IMR-90 (cell line): ENCODE measurements around the gene SNED1. TPM values are rescaled to one million over a fixed set of nuclear protein-coding genes. Genes with fewer than 3 reads are reported as not detected.

Experiments used
- ATAC-seq: fragments of 200-7000 bp; cut with Tn5 transposase; 2 replicates; pipeline ENCODE4 v1.9.1; 2020; ENCODE audit warnings: low read depth, mild to moderate bottlenecking, moderate library complexity
- BruUV-seq: library from RNA; stranded (reverse); fragments of 400-500 nt; replicated peaks from 2 replicates; lab custom pipeline; 2021; lab: Mats Ljungman, UMichigan
- CTCF ChIA-PET: fragments of 300-600 bp; formaldehyde crosslinking; extraction: SDS; loops from one replicate; lab custom pipeline; 2021; ENCODE audit warnings: antibody characterized with exemption; lab: Yijun Ruan, JAX
- POLR2A ChIA-PET: fragments of 300-600 bp; sonication (Branson Sonifier 250); formaldehyde crosslinking; loops from one replicate; lab custom pipeline; 2022; ENCODE audit warnings: antibody characterized with exemption; ENCODE audit not compliant: unreplicated experiment; lab: Charles Lee
- DNase-seq: peaks from one replicate; pipeline ENCODE4 v3.0.0; 2013
- H2AFZ ChIP-seq: replicated peaks from 2 replicates; pipeline ENCODE3; 2013; ENCODE audit warnings: low read length, mild to moderate bottlenecking; ENCODE audit not compliant: poor library complexity
- H2AK5ac ChIP-seq: 2 replicates; pipeline ENCODE4 v1.6.1; 2013; ENCODE audit warnings: low read depth, low read length, inconsistent platforms
- H2AK9ac ChIP-seq: replicated peaks from 2 replicates; pipeline ENCODE3; 2013; ENCODE audit warnings: mild to moderate bottlenecking, low read depth, low read length, moderate library complexity; ENCODE audit not compliant: poor library complexity
- H2BK120ac ChIP-seq: 2 replicates; pipeline ENCODE4 v1.6.1; 2013; ENCODE audit warnings: low read depth, low read length, inconsistent platforms
- H2BK15ac ChIP-seq: 3 replicates; pipeline ENCODE4 v1.6.1; 2013; ENCODE audit warnings: low read depth, low read length, inconsistent platforms
- H2BK20ac ChIP-seq: 2 replicates; pipeline ENCODE4 v1.6.1; 2013; ENCODE audit warnings: low read depth, mild to moderate bottlenecking, inconsistent platforms, low read length, moderate library complexity
- H2BK5ac ChIP-seq: 2 replicates; pipeline ENCODE4 v1.6.1; 2013; ENCODE audit warnings: mild to moderate bottlenecking, low read depth, low read length, inconsistent platforms; ENCODE audit not compliant: poor library complexity, severe bottlenecking
- H3K14ac ChIP-seq: replicated peaks from 2 replicates; pipeline ENCODE4 v1.6.1; 2013; ENCODE audit warnings: low read depth, low read length, inconsistent platforms
- H3K18ac ChIP-seq: 2 replicates; pipeline ENCODE4 v1.6.1; 2013; ENCODE audit warnings: low read depth, low read length, control low read depth
- H3K23ac ChIP-seq: 2 replicates; pipeline ENCODE4 v1.6.1; 2013; ENCODE audit warnings: low read depth, low read length, inconsistent platforms
- H3K27ac ChIP-seq: 2 replicates; pipeline ENCODE4 v1.5.1; 2013; ENCODE audit warnings: mild to moderate bottlenecking, control low read depth, low read length; ENCODE audit not compliant: insufficient read depth
- H3K27me3 ChIP-seq: 2 replicates; pipeline ENCODE4 v1.6.1; 2013; ENCODE audit warnings: low read length; ENCODE audit not compliant: control insufficient read depth, insufficient read depth
- H3K36me3 ChIP-seq: 2 replicates; pipeline ENCODE4 v1.6.1; 2013; ENCODE audit warnings: low read length, mixed read lengths; ENCODE audit not compliant: control insufficient read depth, insufficient read depth
- H3K4ac ChIP-seq: 2 replicates; pipeline ENCODE4 v1.6.1; 2013; ENCODE audit warnings: low read depth, low read length, inconsistent platforms
- H3K4me1 ChIP-seq: 2 replicates; pipeline ENCODE4 v1.6.1; 2013; ENCODE audit warnings: low read length, mixed read lengths; ENCODE audit not compliant: control insufficient read depth, insufficient read depth
- H3K4me2 ChIP-seq: 2 replicates; pipeline ENCODE4 v1.6.1; 2013; ENCODE audit warnings: low read depth, mild to moderate bottlenecking, control low read depth, low read length, moderate library complexity
- H3K4me3 ChIP-seq: 2 replicates; pipeline ENCODE4 v1.5.1; 2013; ENCODE audit warnings: low read depth, mild to moderate bottlenecking, control low read depth, low read length, moderate library complexity; ENCODE audit not compliant: insufficient read depth
- H3K56ac ChIP-seq: 2 replicates; pipeline ENCODE4 v1.6.1; 2013; ENCODE audit warnings: low read length, inconsistent platforms; ENCODE audit not compliant: insufficient read depth; ENCODE audit errors: extremely low read depth
- H3K79me1 ChIP-seq, 2 experiments: 2 replicates each; pipeline ENCODE4 v1.6.1; 2013; ENCODE audit warnings: low read length in 2 of 2, inconsistent platforms in 1 of 2, low read depth in 1 of 2
- H3K9ac ChIP-seq: 2 replicates; pipeline ENCODE4 v1.6.1; 2013; ENCODE audit warnings: low read depth, low read length, control low read depth
- H3K9me1 ChIP-seq: 2 replicates; pipeline ENCODE4 v1.6.1; 2013; ENCODE audit warnings: low read length, inconsistent platforms; ENCODE audit not compliant: insufficient read depth
- H3K9me3 ChIP-seq: 2 replicates; pipeline ENCODE4 v1.6.1; 2013; ENCODE audit warnings: low read length; ENCODE audit not compliant: control insufficient read depth, insufficient read depth
- H4K20me1 ChIP-seq: 2 replicates; pipeline ENCODE4 v1.6.1; 2013; ENCODE audit warnings: low read length, inconsistent platforms; ENCODE audit not compliant: insufficient read depth
- H4K5ac ChIP-seq: 2 replicates; pipeline ENCODE4 v1.6.1; 2013; ENCODE audit warnings: mild to moderate bottlenecking, low read depth, low read length, control low read depth
- H4K8ac ChIP-seq, 2 experiments: 2 replicates each; pipeline ENCODE4 v1.6.1; 2013; ENCODE audit warnings: low read depth in 2 of 2, low read length in 2 of 2, control low read depth in 1 of 2, inconsistent platforms in 1 of 2
- H4K91ac ChIP-seq: 2 replicates; pipeline ENCODE4 v1.6.1; 2013; ENCODE audit warnings: low read depth, low read length, inconsistent platforms; ENCODE audit not compliant: insufficient read depth
- BHLHE40 ChIP-seq: fragments of 150-350 bp; IDR thresholded peaks from 2 replicates; pipeline ENCODE4 v1.6.1; 2016; ENCODE audit warnings: mild to moderate bottlenecking, low read depth, low read length
- CEBPB ChIP-seq: IDR thresholded peaks from 2 replicates; pipeline ENCODE4 v1.6.1; 2012; ENCODE audit warnings: low read depth, low read length, improper control_type of control experiment
- CHD1 ChIP-seq: IDR thresholded peaks from 2 replicates; pipeline ENCODE4 v1.6.1; 2012; ENCODE audit warnings: low read depth, low read length, improper control_type of control experiment
- CTCF ChIP-seq: conservative IDR thresholded peaks from 2 replicates; pipeline ENCODE4 v1.5.1; 2012; ENCODE audit warnings: mild to moderate bottlenecking, low read depth, low read length, improper control_type of control experiment
- FOS ChIP-seq: fragments of 150-350 bp; IDR thresholded peaks from 2 replicates; pipeline ENCODE4 v1.6.1; 2016; ENCODE audit warnings: low read depth, low read length
- MAFK ChIP-seq: IDR thresholded peaks from 2 replicates; pipeline ENCODE4 v1.6.1; 2012; ENCODE audit warnings: low read depth, low read length, improper control_type of control experiment
- MAZ ChIP-seq: IDR thresholded peaks from 2 replicates; pipeline ENCODE4 v1.6.1; 2012; ENCODE audit warnings: low read depth, mild to moderate bottlenecking, low read length, improper control_type of control experiment, moderate library complexity, borderline replicate concordance
- MXI1 ChIP-seq: IDR thresholded peaks from 2 replicates; pipeline ENCODE4 v1.6.1; 2012; ENCODE audit warnings: low read depth, mild to moderate bottlenecking, low read length, moderate library complexity, borderline replicate concordance
- NFE2L2 ChIP-seq: fragments of 150-350 bp; IDR thresholded peaks from 2 replicates; pipeline ENCODE4 v1.6.1; 2016; ENCODE audit warnings: low read depth, mild to moderate bottlenecking, low read length
- RCOR1 ChIP-seq: IDR thresholded peaks from 2 replicates; pipeline ENCODE4 v1.6.1; 2012; ENCODE audit warnings: mild to moderate bottlenecking, low read length, improper control_type of control experiment; ENCODE audit not compliant: insufficient replicate concordance
- RFX5 ChIP-seq: IDR thresholded peaks from 2 replicates; pipeline ENCODE4 v1.8.0; 2012; ENCODE audit warnings: low read depth, mild to moderate bottlenecking, low read length, moderate library complexity
- SMC3 ChIP-seq: fragments of 150-350 bp; IDR thresholded peaks from 2 replicates; pipeline ENCODE4 v1.6.1; 2016; ENCODE audit warnings: low read depth, mild to moderate bottlenecking, antibody characterized with exemption, low read length, moderate library complexity
- USF2 ChIP-seq: fragments of 150-350 bp; IDR thresholded peaks from 2 replicates; pipeline ENCODE4 v1.6.1; 2017; ENCODE audit warnings: mild to moderate bottlenecking, antibody characterized with exemption, low read length, low read depth
- WGBS, 2 experiments: methylation state at CpG; one replicate each; pipeline versions ENCODE4 v1.1.5 to v1.1.7; 2013; ENCODE audit warnings: missing lambda C conversion rate in 2 of 2; ENCODE audit not compliant: insufficient read length in 1 of 2; ENCODE audit errors: extremely low coverage in 2 of 2; 5-methylcytosine and 5-hydroxymethylcytosine counted together
- dilution Hi-C: fragments of 300-500 bp; cut with HindIII; formaldehyde crosslinking; loops from one replicate; pipeline ENCODE4 v1.14.3; 2018; ENCODE audit warnings: low sequenced_read_pairs; ENCODE audit not compliant: unreplicated experiment
- in situ Hi-C: fragments of 300-500 bp; cut with MboI; formaldehyde crosslinking; loops from 3 replicates; pipeline ENCODE4 v1.14.3; 2019; ENCODE audit warnings: low sequenced_read_pairs, inconsistent platforms, mixed read lengths
- intact Hi-C: fragments of 100-400 bp; cut with micrococcal nuclease; formaldehyde crosslinking; loops from 2 replicates; pipeline ENCODE4 v1.10.0; 2022
- polyA plus RNA-seq, 3 experiments: library from polyadenylated mRNA; depleted of rRNA; stranded (reverse); fragments of >200 nt; gene quantifications; 2 replicates each; pipeline ENCODE4 v1.2.3, GENCODE V29; 2012; ENCODE audit warnings: low replicate concordance in 1 of 3
- total RNA-seq: library from RNA; depleted of rRNA; stranded (reverse); fragments of >200 nt; gene quantifications from 2 replicates; pipeline ENCODE4 v1.2.3, GENCODE V29; 2012

Gene SNED1
- total and polyA plus RNA-seq, 2 of the 4 experiments (the other 2 are of a cell fraction), result 1.1 to 3.4 TPM

- Histone ChIP-seq H3K56ac (no peak overlapping the region), H3K14ac (no peak overlapping the region), H3K23ac (no peak overlapping the region), H3K9me3 (no peaks in the 10 kb centered on the region), H3K4me1 (no peaks in the 10 kb centered on the region), H2AK5ac (no peak overlapping the region), H2BK120ac (no peak overlapping the region), H3K18ac (no peak overlapping the region), H3K27me3 (no peaks in the 10 kb centered on the region), H2AK9ac (peak overlapping the region; percentile 24), H3K27ac (no peak overlapping the region), H4K20me1 (no peaks in the 10 kb centered on the region), H3K79me1 (no peaks in the 10 kb centered on the region), H2BK20ac (no peak overlapping the region), H3K9me1 (no peaks in the 10 kb centered on the region), H3K4me2 (no peak overlapping the region), H3K36me3 (peaks cover 47% of the 10 kb centered on the region; the same call in 1 of the 2 replicates), H3K9ac (no peak overlapping the region), H2BK15ac (no peak overlapping the region), H4K91ac (no peak overlapping the region), H2BK5ac (no peak overlapping the region), H2AFZ (no peak overlapping the region), H3K4ac (no peak overlapping the region), H4K5ac (no peak overlapping the region), H4K8ac (no peak overlapping the region), H3K4me3 (no peak overlapping the region)
- DNase-seq (no peak), ATAC-seq (no peak)
- intact Hi-C loops, result no loop called here
- no TSS peak for BruUV-seq
- dilution Hi-C loops, result no loop called here
- 96% methylated on average over 6 of the region's 9 CpGs; no CpG with 5 or more reads in 1 of the 2 experiments for WGBS, 2 experiments
- in situ Hi-C loops, result loop anchor here (10.0 kb wide), 1 partner anchor 217 kb away; no protein-coding TSS in a partner anchor
- ChIA-PET CTCF (no interaction called here), POLR2A (no interaction called here)
- no peak for TF ChIP-seq MAFK
- TF ChIP-seq FOS, result no peak
- no peak for TF ChIP-seq NFE2L2
- TF ChIP-seq BHLHE40, result no peak
- no peak for TF ChIP-seq MAZ
- no peak for TF ChIP-seq CHD1
- no peak for TF ChIP-seq CEBPB
- no peak for TF ChIP-seq CTCF
- no peak for TF ChIP-seq RFX5
- TF ChIP-seq SMC3, result no peak
- no peak for TF ChIP-seq RCOR1
- TF ChIP-seq USF2, result no peak
- TF ChIP-seq MXI1, result no peak
These were observed 73.7 kb downstream of the SNED1 start for GRCh38 chr2:241072151-241072550.
